ENCODE data around the gene SEMA3C.

DNA sequence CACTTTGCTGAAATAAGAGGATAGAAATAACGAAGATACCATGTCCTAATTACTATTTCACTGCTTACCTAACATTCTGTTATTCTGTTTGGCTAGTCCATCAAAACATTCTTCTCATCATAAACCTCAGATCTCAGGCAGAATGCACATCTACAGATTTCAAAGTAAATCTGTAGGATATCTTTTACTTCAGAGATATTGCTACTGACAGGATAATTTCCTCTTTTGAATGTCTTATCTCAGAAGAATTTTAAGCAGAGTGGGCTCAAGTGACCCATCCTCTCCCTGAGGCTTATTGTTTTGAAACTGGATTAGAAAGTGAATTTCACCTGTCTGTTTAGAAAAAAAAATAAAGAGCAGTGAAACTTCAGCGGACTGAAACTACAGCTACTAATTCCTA, 83.6 kb downstream of the SEMA3C start:
- no peak for TF ChIP-seq EP300 (IDR thresholded peaks at IDR 0.05)
- TF ChIP-seq, protein P1, sequence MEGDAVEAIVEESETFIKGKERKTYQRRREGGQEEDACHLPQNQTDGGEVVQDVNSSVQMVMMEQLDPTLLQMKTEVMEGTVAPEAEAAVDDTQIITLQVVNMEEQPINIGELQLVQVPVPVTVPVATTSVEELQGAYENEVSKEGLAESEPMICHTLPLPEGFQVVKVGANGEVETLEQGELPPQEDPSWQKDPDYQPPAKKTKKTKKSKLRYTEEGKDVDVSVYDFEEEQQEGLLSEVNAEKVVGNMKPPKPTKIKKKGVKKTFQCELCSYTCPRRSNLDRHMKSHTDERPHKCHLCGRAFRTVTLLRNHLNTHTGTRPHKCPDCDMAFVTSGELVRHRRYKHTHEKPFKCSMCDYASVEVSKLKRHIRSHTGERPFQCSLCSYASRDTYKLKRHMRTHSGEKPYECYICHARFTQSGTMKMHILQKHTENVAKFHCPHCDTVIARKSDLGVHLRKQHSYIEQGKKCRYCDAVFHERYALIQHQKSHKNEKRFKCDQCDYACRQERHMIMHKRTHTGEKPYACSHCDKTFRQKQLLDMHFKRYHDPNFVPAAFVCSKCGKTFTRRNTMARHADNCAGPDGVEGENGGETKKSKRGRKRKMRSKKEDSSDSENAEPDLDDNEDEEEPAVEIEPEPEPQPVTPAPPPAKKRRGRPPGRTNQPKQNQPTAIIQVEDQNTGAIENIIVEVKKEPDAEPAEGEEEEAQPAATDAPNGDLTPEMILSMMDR (IDR thresholded peaks at IDR 0.05): no peak
- TF ChIP-seq POLR2AphosphoS5 (IDR thresholded peaks at IDR 0.05): no peak
